SK-N-MC (cell line): Measurements from ENCODE around the gene ARL5A.

Experiments
- EZH2 ChIP-seq: fragments of 200-600 bp; sonication (generic); IDR thresholded peaks from one replicate; pipeline ENCODE4 v1.6.1; 2017; ENCODE audit warnings: antibody characterized with exemption
- POLR2AphosphoS5 ChIP-seq: IDR thresholded peaks from 2 replicates; pipeline ENCODE4 v1.6.1; 2012; ENCODE audit warnings: mild to moderate bottlenecking, low read depth, low read length, borderline replicate concordance

DNA sequence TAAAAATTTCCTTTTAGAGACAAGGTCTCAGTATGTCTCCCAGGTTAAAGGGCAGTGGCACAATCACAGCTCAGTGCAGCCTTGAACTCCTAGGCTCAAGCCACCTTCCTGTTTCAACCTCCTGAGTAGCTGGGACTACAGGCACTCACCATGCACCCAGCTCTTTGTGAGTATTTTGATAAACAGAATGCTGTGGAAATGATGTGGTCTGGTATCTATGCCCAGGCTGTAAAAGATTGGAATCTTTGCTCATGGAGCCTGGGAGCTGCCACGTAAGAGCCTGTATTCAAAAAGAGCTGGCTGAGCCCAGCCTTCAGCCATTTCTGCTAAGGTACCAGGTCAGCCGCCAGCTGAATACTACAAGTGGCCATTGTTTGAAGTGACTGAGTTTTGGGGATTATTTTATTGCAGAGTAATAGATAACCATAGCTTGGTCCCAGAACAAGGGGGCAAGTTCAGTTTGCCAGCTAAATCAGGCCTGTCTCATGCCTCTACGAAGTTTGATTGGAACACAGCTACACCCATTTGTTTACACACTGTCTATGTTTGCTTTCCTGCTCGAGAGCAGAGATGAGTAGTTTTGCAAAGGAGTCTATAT is 21.3 kb upstream of the ARL5A start:
- TF ChIP-seq POLR2AphosphoS5, result no peak
- TF ChIP-seq EZH2, result no peak
